Mesenteric fat pad (tissue), 1 donor: ENCODE measurements around the gene MAN1C1. TPM values are rescaled to one million over a fixed set of nuclear protein-coding genes. Genes with fewer than 3 reads are reported as not detected.

ENCODE experiments used
- DNase-seq: peaks from one replicate; pipeline ENCODE4 v3.0.0-alpha.2; 2020; ENCODE audit warnings: low spot score
- total RNA-seq: library from RNA; stranded (reverse); fragmentation: NEBNext Ultra II Directional; extraction: Animal tissue kit (Norgen Biotek cat#: 25700); gene quantifications from one replicate; pipeline ENCODE4 v1.2.1, GENCODE V29; 2021
- donor health status: DM: yes; HTN: yes; CAD: no.

The MAN1C1 gene
- total RNA-seq, 1 donor from 2014 or later: 21.9 TPM

DNA sequence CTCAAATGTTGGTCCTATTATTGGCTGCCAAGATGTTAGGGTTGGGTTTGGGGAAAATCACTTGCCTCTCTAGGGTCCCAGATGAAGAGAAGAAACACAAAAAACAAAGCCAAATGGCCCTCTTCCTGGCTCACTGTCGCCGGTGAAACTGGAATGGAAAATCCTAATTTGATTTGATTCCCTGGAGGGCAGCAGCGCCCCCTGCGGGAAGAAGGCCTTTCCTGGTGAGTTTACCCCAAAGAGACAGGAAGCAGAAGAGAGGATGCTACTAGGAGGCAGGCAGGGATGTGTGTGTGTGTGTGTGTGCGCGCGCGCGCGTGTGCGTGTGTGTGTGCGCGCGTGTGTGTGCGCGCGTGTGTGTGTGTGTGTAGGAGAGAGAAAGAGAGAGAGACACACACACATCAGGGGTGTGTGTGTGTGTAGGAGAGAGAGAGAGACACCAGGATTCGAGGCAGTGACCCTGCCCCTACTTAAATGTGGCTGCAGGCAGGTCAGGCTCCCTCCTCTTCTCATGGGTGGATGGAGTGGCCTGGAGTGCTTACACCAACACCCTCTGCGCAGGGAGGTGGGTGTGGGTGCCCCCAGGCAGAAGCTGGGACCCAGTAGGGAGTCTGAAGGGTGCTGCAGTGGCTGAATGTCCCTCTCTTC, 180.3 kb downstream of the MAN1C1 start:
- DNase-seq: no peak

DNA sequence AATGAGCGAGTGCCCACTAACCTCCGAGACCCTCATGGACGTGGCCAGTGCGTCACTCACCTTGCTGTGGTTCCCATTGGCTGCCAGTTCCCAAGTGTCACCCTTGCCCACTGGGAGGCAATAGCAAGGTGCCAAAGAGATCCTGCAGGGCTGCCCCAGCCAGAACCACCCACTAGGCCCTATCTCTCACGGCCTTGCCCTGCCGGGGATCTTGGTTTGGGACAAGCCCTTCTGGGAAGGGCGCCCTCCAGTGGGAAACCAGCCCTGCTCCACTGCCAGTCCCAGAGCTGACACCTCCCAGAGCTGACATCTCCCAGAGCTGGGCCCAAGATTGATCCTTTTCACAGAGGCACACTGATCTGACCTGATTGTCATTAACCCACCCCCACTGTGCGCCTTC, 181.3 kb downstream of the MAN1C1 start:
- no peak for DNase-seq

GRCh38 chr1:25798666-25799351, 182.2 kb downstream of the MAN1C1 start:
- DNase-seq: no peak

- DNase-seq: no peak
Observed at GRCh38 chr1:25799352-25799934, 182.9 kb downstream of the MAN1C1 start.

DNA sequence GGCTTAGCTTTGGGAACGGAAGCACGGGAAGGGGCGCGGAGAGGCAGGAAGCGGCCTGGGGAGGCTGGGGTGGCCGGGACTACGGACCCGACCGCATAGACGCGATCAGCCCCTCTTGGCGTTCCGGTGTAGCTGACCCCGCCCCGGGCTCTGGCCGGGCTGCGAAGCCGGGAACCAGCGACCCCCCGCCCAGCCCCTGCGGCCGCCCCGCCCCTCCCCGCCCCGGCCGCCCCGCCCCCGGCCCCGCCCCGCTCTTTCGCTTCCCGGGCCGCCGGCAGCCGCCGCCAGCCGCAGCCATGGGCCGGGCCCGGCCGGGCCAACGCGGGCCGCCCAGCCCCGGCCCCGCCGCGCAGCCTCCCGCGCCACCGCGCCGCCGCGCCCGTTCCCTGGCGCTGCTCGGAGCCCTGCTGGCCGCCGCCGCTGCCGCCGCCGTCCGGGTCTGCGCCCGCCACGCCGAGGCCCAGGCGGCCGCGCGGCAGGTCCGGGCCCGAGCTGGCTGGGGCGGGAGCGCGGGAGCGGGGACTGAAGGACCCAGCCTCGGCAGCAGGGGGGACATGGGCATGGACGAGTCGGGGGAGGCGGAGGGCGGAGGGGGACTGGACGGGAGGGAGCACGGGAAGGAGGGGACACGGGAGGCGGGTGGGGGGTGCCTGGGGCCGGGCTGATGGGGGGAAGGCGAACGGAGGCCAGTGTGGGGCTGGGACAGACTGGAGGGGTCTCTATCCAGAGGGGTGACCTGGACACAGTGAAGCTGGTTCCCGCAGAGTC, 183.5 kb downstream of the MAN1C1 start, which contains the start of gene SELENON:
SELENON (plus strand) TSS at position 259 of the 768 bp plus-strand sequence; CDS start at position 297, 38 bp downstream.
- DNase-seq: no peak

DNA sequence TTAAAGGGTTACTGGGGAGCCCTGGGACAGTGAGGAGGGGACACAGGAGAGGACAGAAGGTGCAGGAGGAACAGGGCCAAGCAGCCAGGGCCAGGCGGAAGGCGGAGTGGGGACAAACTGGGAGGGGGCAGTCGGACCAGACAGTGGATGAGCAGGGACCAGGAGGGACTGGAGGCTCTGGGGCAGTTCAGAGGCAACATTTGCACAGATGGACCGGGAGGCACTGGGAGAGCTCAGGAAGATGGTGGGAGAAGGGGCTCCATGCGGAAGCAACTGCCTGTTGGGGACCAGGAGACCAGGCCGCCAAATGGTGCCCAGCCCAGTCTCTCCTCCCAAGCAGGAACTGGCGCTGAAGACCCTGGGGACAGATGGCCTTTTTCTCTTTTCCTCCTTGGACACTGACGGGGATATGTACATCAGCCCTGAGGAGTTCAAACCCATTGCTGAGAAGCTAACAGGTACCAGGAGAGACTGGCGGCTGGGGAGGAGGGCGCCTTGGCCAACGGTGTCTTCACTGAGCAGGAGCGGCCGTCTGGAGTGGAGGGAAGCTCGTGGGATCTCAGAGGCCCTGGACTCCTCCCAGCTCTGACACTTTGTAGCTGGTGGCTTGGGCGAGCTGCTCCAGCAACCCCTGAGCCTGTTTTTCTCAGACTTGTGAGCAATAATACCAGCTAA, 184.2 kb downstream of the MAN1C1 start:
- DNase-seq: no peak

DNA sequence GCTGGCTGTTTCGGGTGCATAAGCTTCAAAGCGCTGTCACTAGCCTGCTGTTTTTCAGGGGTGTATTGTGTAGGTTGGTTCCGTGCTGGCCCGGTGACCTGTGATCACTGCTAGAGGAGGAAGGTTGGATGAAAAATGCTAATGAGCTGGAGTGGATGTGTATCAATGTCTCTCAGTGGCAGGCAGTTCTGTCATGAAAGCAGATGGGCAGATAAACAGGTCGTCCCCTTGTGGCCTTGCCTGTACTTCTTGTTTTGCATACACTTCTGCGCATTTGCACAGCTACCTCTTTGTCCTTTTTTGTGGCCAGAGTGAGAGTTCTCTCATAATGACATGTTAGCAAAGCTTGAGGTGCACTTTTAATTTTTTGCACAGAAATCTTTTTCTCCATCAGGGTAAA, 186.3 kb downstream of the MAN1C1 start:
- DNase-seq: no peak

DNA sequence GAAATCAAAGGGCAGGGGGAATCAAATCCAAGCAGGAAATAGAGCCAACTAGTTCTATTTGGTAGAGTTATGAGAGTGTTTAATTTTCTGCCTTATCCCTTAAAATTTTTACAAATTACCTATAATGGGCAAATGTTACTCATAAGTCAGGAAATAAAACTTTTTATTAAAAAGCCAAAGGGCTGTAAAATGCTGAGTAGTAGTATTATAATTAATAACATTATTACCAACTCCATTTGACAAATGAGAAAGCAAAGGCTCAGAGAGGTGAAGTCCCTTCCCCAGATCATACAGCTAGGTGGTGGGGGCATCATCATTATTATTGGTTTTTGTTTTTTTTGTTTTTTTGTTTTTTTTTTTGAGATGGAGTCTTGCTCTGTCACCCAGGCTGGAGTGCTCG, 186.8 kb downstream of the MAN1C1 start:
- no peak for DNase-seq

- DNase-seq: no peak
Observed at GRCh38 chr1:25804244-25804963, 187.8 kb downstream of the MAN1C1 start.

GRCh38 chr1:25804964-25805862, 188.6 kb downstream of the MAN1C1 start:
- no peak for DNase-seq

DNA sequence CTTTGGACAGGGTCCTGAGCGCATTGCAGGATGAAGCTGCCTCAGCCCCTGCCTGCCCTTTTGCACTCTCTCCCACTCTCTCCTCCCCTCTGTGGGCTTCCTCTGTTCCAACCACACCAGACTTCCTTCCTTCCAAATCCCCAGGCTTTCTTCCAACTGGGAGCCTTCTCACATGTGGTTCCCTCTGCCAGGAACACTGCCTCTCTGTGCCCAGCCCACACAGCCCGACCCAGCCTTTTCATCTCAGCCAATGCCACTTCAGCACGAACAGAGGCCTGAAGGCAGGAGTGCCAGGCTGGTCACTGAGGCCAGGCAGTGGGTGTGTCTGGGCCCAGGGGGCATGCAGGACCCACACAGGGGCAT, 189.3 kb downstream of the MAN1C1 start:
- no peak for DNase-seq

DNA sequence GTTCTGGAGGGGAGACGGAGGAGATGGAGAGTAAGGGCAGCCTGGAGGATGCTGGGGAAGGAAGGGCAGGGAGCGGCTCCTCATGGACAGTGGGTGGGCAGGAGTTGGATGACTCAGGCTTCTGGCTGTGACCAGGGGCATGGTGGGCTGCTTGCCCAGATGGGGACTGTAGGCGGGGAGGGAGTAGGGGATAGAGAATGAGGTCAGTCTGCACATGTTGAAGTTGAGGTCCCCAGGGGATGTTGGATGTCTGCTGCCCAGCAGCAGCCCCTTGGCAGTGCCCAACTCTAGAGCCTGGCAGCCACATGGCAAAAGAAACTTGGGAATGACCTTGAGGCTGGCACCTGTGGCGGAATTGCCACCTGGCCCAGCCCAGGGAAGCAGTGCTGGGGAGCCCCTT, 189.8 kb downstream of the MAN1C1 start:
- no peak for DNase-seq

- no peak for DNase-seq
Observed at GRCh38 chr1:25807480-25808390, 191.1 kb downstream of the MAN1C1 start.

DNA sequence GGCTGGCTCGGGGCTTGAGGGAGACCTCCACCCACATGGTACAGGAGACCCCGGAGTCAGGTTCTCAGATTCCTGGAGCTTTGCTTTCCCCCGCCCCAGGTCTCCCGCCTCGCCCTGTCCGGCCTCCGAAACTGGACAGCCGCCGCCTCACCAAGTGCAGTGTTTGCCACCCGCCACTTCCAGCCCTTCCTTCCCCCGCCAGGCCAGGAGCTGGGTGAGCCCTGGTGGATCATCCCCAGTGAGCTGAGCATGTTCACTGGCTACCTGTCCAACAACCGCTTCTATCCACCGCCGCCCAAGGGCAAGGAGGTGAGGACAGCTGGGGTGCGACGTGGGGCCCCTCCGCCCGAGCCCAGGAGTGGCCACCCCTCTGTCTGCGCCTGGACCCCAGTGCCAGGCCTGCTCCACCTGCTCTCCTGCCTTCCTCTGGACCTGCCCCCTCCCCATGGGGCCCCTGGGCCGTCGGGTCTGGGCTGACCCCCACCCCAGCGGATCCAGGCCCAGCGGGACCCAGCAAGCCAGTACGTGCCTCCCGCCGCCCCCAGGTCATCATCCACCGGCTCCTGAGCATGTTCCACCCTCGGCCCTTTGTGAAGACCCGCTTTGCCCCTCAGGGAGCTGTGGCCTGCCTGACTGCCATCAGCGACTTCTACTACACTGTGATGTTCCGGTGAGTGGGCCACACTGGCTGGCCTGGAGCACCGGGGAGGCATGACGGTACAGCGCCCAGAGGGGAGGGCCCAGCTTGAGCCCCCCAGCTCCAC, 192.1 kb downstream of the MAN1C1 start:
- DNase-seq: no peak

DNA sequence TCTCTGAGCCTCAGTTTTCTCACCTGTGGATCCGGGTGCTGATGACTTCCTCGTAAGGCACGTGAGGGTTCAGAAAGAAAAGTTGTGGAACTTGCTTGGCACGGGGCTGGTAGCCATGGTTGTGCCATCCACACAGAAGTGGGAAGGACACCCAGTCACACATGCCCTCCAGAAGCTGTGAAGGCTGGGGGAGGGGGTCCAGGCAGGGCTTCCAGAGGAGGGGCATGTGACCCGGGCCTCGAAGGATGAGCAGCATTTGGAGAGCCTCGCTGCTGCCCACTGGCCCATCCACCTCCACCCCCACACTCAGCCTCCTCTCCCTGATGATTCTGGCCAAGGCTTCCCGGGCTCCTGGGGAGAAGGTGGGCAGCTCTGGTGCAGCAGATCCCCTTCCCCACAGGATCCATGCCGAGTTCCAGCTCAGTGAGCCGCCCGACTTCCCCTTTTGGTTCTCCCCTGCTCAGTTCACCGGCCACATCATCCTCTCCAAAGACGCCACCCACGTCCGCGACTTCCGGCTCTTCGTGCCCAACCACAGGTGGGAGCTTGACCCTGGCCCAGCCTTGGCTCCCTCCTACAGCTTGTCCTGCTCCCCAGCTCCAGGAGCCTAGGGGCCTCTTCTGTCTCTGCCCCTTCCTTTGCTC, 192.8 kb downstream of the MAN1C1 start:
- DNase-seq: no peak

GRCh38 chr1:25809929-25810328, 193.3 kb downstream of the MAN1C1 start:
- no peak for DNase-seq
